ENCODE results near the gene TMPRSS4.

Gene TMPRSS4

DNA sequence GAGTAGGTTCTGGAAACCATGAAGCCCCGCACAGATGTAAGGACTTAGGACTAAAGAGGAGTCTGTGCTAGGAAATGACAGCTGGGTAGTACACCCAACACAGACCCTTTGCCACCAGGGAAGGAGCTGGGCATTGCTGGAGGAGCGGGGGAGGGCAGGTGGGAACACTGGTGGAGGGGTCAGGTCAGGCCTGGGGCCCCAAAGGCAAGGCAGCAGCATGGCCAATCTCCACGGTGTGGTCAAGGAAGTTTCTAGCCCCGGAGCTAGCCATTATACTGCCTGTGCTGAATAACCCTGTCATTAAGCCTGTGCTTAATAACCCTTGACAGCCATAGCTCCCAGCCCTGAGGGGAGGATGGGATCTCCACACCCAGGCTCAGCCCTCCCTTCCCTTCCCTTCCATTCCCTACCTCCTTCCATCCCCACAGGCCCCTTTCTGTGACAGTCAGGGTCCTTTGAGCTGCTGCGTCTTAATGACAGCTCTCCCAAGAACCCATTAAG lies 2.1 kb downstream of the TMPRSS4 start:
- no peak for DNase-seq (ENCODE audit: low read depth in 1 of 2, low spot score in 1 of 2)

DNA sequence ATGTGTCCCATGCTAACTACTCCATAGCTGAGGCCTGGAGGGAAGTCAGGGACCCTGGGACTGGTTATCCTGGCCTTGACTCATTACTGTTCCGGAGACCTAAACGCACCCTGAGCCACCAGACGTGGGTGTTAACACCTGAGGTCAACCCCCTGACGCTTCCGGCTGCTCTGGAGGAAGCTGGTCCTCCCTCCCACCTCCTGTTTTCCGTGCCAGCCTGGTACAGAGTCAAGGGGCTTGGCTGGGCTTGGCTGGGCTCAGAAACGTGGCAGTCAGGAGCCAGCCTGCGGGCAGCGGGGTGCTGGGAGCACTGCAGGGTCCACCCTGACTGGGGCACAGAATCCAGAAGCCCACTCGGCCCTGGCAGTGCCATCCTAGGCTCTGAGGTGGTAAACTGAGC lies 2.6 kb downstream of the TMPRSS4 start:
- DNase-seq (ENCODE audit: low read depth in 1 of 2, low spot score in 1 of 2) = no peak

DNA sequence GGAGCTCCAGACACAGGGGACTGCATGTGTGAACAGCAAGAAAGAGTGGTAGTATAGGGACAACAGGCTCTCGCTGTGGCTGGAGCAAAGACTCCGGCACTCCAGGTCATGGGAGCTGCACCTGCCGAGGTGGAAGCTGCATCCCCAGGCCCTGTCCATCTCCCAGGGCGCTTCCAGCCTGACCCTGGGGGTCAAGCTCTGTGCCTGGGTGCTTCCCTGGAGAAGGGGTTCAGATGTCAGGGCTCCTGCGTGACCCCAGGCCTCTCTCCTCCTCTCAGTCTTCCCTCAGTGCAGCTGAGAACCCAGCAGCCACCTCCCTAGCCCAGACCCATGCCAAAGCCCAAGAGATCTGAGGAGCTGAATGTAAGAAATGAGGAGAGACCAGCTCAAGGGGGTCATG lies 3.4 kb downstream of the TMPRSS4 start:
- no peak for DNase-seq (ENCODE audit: low read depth in 1 of 2, low spot score in 1 of 2)

DNA sequence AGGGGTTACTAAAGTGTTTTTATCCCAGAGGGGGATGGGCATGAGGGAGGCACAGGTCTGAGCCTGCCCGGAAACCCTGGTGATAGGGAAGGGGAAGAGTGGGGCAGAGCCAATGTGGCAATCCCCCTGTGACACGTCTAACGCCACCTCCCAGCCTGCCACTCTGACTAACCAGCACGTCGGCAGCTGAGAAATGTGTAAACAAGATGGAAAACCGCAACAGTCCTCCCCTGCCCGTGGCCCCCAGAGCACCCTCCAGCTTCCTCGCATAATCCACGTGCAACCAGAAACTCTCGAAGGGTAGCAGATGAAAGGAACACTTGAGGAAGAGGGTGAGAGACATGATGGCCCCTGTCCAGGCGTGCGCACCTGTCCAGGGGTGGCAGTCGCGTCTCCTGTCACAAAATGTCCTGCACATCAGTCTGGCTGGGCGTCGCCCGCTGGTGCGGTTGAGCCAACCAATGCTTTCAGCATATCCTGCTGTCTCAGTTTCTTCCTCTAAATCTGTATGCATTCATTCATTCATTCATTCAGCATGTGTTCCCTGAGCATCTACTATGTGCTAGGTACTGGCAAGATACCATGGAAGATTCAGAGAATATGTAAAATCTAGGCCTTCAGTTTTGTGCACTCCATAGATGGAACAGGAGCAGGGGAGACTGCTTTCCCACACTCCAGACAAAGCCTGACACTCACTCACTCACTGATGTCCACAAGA lies 4.5 kb downstream of the TMPRSS4 start:
- no peak for DNase-seq (ENCODE audit: low read depth in 1 of 2, low spot score in 1 of 2)

DNA sequence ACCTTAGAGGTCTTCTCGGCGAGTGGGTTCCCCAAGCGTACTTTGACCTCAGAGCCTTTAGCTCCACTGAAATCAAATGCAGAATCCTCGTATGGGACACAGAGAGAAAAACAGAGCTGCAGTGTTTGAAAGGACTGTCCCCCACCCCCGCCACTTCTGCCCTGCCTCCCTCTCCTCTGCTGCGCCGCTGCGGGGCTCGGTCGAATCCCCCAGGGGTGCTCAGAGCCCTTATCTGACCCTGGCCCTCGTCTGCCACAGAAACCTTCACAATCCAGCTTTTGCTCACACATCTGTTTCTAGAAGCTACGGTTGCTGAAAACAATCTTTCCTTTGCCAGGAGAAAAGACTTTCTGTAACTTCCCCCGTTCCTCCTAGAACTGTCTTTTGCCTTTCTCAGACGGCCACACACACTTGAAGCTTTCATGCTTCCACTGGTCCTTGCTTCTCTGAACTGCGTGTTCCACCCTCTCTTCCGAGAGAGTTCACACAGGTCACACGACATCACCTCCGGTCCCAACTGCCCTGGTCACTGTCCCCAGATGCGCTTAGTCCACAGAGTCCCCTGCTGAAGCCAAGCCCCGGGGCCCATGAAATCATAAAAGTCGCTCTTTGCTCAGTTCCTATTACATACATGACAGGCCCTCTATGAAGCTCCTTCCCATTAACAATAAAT lies 6.1 kb downstream of the TMPRSS4 start:
- no peak for DNase-seq (ENCODE audit: low read depth in 1 of 2, low spot score in 1 of 2)

DNA sequence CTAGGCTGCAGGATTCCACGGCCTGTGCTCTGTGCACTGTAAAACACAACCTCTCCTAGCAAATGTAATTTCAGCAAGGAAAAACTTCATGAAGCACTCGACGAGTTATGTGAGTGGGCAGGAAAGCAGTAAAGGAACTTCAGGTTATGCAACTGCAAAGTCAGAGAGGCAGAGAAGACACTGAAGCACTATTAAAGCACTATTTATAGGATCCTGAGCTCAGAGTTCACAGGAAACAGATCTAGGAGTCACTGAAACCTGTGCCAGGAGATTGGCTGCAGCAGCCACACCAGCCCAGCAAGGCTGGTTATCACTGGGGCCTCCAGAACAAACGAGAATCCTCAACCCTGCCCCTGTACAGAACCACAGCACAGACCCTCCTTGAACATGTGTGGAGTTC lies 7.4 kb downstream of the TMPRSS4 start:
- no peak for DNase-seq (ENCODE audit: low read depth in 1 of 2, low spot score in 1 of 2)

DNA sequence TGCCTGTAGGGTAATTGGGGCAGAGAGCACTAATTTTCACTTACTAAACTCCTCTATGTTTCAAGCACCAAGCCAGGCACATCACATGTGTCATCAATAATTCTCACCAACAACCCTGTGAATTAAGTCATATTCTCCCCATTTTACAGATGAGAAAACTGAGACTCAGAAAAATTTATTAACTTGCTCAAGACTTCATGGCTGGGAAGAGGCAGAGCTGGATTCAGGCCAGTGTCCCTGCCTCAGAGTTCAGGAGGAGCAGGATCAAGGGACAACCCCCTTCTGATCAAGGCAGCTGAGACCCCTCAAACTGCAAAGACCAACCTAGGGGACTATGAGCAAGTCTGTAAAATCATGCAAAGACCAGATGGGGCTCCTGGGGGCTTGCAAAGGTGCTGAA lies 7.8 kb downstream of the TMPRSS4 start:
- DNase-seq (ENCODE audit: low read depth in 1 of 2, low spot score in 1 of 2) = no peak

DNA sequence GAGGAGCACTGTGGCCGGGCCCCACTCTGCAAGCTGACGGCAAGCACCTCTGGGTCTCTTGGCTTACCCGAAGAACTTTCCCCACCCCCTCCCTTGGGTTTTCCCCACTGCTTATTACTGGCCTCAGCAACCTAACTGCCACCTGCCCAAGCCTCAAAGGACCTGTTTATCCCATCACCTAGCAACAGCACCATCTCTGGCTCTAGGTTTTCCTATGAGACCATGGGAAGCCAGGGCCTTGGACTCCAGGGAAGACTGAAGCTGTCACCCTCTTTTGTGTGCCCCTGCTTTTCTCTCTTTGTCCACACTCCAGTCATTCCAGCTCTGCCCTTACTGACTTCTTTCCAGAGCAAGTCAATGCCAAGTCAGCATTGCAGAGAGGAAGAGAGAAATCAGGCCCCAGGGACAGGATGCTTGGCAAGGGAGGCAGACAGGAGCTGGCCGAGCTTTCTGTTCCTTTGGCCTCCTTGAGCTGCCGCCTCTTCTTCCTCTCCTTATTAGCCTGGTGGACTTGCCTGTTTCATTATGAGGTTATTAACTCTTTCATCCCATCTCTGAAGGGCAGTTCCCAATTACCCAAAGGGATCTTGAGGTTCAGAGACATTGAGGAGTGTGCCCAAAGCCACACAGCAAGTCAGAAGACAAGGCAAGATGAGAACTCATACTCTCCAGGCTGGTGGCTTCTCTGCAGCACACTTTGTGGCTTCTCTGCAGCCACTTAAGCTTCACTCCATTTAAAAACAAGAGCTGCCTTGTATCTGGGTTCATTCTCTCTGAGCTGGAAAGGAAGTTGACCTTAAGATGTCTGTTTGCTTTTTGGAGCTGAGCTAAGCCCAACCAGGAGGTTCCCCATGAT lies 10.3 kb downstream of the TMPRSS4 start, which contains the start of gene SMIM35:
TSS of gene SMIM35 (minus strand) at position 51 of the 856 bp plus-strand sequence. CDS start 206 bp downstream, outside the sequence.
- no peak for DNase-seq (ENCODE audit: low read depth in 1 of 2, low spot score in 1 of 2)

DNA sequence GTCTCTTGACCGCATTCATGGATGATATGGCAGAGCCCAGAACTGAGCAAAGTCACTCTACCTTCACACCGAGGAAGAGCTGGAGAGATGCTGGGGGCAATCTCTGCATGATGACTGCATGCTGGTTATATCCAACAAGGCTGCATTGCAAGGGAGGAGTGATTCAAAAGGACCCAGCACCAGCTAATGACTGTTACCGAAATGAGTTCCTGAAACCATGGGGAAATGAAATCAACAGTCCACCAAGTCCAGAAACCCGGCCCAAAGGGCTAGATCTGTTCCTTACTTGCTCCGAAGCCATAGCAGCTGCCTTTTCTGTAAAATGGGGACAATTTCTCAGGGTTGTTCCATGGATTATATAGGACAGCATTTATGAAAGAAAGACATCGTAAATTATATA lies 11.1 kb downstream of the TMPRSS4 start:
- DNase-seq (ENCODE audit: low read depth in 1 of 2, low spot score in 1 of 2) = no peak

DNA sequence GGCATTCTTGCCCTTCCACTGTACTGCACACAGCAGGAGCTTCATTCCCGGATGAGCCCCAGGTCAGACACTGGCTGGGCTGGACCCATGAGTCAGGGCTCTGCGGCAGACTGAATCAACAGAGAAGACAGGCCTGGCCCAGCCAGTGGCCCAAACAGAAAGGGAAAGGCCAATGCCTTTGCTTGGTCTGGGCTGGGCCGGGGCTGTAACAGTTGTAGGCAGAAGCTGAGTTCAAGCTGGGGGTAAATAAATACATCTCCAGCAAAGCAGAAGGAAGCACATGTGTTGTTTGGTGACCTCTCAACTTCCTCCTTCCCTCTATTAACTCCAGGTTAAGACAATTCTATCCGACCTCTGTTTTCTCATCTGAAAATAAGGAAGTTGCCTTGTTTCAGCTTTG lies 11.7 kb downstream of the TMPRSS4 start:
- DNase-seq (ENCODE audit: low read depth in 1 of 2, low spot score in 1 of 2) = no peak

DNA sequence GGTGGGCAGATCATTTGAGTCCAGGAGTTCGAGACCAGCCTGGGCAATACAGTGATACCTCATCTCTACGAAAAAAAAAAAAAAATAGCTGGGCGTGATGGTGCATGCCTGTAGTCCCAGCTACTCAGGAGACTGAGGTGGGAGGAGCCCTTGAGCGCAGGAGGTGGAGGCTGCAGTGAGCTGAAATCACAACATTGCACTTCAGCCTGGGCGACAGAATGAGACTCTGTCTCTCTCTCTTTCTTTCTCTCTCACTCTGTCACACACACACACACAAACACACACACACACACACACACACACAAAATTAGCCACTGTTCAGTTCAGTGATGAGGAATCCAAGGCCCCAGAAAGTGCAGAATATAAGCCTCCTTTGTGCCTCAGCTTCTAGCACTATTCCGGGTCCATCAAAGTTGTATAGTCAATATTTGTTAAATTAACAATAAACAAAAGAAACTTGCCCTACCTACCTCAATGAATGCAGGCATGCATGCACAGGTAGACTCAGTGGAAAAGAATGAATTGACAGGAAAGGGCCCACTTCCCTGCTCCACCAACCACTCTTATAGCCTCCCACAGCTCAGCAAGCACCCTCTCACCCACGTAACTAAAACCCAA lies 13.8 kb downstream of the TMPRSS4 start:
- DNase-seq (ENCODE audit: low read depth in 1 of 2, low spot score in 1 of 2) = no peak

DNA sequence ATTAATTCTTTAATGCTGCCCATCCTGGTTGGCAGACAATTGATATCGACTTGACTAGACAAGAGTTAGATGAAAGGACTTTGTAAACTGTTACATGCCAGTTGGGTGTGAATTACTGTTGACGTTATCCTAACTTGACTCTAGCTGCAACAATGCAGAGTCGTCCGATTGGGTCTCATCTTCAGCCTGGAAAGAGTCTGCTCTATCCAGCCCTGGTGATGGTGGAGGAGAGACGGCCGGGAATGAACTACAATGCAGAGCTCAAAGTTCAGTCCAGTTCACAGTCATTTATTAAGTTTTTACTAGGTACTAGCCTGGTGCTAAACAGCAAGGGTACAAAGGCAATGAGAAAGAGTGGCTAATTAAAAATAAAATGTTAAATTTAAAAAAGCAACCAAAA lies 14.8 kb downstream of the TMPRSS4 start:
- no peak for DNase-seq (ENCODE audit: low read depth in 1 of 2, low spot score in 1 of 2)

DNA sequence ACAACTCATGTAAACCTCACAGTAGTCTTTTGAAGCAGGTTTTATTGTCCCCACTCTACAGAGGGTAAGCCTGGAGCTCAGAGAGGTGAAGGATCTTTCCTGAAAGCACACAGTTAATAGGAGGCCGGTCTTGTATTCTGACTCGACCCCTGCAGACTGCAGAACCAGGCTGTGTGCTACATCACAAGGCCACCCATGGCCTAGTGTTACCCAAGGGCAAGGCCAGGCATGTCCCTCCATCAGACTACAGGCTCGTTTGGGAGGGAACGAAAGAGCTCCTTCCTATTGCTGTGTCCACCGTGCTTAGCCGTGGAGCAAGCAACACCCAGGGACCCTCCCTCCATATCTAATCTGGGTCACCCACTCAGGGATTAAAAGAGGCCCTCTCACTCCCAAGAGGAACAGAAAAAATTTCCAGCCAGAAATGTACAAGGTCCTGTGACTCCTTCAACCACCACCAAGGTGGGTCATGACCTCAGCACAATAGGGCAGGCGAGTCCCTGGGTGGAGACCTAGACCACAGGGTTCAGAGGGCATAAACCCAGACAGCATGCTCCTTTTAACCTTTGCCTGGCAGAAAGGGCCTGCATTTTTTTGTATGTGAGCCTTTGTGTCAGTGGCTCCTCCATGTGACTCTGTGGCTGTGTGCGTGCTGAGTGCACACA lies 16.2 kb downstream of the TMPRSS4 start:
- DNase-seq (ENCODE audit: low read depth in 1 of 2, low spot score in 1 of 2) = no peak

DNA sequence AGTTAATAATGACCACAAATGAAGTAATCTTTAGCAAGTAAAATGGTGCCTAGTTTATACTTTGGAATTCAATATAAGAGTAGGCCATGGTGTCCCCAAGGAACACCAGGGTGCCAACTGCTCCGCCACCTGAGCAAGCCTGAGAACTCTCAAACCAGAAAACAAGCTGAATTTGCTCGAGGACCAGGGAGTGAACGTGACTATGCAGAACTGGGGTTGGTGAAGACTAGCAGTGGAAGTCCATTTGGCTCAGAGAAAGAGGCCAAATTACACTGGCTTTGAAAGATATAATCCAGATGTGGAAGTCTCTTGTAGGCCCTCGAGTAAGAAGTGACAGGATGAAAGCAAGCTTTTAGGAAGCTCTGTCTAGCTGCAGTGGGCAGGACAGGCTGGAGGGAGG lies 18.6 kb downstream of the TMPRSS4 start:
- DNase-seq (ENCODE audit: low read depth in 1 of 2, low spot score in 1 of 2) = no peak

DNA sequence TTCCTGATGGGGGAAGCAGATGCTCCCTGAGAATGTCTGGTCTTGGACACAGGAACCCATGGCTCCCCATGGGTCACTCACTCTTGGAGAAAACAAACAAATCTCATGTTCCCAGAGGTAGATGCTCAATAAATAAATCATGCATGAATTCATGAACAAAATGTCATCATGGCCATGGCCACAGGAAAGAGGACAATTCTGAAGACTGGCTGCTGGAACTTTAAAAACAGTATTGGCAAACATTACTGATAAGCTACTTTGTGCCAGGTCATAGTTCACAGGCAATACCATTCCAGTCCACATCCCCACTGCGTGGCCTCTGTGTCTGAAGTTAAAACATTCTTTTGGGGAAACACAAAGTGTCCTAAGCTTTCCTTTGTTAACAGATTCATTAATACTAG lies 19.1 kb downstream of the TMPRSS4 start:
- no peak for DNase-seq (ENCODE audit: low read depth in 1 of 2, low spot score in 1 of 2)

DNA sequence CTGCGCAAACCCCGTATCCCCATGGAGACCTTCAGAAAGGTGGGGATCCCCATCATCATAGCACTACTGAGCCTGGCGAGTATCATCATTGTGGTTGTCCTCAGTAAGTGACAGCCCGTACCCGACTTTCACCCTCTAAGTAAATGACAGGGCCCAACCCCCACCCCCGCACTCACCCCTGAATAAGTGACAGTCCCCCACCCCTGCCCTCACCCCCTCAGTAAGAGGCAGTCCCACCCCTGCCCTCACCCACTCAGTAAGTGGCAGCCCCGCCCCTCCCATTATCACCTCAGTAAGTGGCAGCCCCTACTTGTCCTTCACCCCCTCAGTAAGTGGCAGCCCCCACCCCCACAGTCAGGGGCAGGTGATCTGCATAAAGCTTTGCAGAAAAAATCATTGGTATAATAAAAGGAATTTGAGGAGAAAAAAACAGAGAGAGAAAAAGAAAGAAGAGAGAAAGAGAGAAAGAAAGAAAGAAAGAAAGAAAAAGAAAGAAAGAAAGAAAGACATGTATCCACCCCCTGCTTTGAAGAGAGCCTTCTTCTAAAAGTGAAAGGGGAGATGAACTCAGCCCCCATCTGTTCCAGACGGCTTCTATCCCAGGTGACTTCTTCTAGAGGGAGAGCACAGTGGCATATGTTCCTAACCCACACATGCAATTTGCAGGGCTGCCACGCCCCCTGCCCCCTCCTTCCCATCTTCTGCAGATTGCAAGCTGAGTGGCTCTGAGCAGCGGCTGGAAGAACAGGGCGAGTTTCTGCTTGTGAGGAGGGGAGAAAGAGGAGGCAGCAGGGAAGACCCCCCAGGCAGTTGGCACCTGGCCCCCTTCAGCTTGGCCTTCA lies 22.3 kb downstream of the TMPRSS4 start:
- DNase-seq (ENCODE audit: low read depth in 1 of 2, low spot score in 1 of 2) = no peak

DNA sequence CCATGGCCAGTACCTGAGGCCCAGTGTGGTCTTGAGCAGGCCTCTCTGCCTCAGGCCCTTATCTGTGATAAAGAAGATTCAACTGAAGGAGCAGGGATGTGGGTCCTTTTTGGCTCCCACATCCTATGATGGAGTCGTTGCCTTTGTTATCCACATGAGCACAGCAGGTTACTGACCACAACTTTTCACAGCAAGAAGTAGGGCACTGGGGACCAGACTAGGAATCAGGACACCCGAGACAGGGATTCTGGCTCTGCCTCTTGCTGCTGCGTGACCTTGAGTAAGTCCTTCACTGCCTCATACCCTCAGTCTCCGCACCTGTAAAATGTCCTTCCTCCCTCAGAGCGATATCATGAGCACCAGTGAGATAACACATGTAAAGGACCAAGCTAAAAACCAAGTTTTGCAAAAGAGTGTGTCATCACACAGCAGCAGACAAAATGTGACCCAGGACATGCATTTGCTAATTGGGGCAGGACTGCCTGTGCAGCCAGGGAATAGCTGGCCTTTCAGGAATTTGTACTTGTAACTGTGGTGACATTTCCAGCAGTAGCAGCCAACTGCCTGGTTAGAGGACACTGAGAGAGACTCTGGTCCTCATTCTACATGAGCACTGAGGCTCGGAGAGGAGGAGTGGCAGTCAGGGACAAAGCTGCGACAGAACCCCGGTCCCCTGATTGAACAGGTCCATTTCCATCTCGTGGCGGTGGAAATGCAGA lies 23.1 kb downstream of the TMPRSS4 start:
- no peak for DNase-seq (ENCODE audit: low read depth in 1 of 2, low spot score in 1 of 2)

DNA sequence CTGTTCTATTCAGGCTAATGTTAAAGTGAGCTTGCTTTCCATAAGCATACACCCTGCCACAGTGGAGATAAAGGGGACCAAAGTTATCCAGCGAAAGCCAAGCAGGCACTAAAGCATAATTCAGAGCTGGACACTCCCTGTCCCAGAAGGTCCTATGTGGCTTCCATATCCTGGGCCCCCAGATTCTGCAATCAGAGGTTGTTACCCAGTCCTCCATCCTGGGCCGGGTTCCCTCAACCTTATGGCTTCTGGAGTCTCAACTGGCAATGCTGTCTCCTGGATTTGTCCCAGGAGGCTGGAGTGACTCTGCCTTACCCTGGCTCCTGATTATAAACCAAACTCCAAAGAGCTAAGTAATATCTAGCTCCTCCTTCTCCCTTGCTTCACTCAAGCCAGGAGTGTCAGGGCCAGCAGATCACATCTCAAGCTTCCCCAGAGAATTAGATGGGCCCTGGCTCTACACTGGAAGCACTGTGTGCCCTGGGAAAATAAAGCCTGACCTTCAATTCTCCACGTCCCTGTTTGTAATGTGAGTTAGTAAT lies 23.9 kb downstream of the TMPRSS4 start:
- no peak for DNase-seq (ENCODE audit: low read depth in 1 of 2, low spot score in 1 of 2)

DNA sequence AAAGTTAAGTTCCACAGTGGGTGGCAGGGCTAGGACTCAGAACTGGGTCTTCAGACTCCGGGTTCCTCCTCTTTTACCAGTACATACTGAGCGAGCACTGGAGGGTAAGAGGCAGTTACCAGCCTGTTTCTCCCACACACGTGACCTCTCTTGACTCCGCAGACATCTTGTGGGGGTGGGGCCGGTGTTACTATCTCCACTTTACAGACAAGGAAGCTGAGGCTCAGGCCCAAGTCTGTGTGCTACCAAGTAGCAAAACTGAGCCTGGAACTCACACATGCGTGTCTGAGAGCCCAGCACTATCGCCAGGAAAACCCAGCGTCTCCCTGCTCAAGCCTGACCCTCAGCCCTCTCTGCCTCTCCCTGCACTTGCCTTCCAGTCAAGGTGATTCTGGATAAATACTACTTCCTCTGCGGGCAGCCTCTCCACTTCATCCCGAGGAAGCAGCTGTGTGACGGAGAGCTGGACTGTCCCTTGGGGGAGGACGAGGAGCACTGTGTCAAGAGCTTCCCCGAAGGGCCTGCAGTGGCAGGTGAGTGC lies 25.9 kb downstream of the TMPRSS4 start:
- DNase-seq (ENCODE audit: low read depth in 1 of 2, low spot score in 1 of 2) = no peak

Measured in stimulated activated CD4-positive, alpha-beta T cell treated with anti-CD3 and anti-CD28 coated beads, Interleukin-15, amount 100 ng/mL, for 1 hour (primary cell).